SH-SY5Y (cell line): Measurements from ENCODE around the gene FXYD3.

Experiments used
- GATA2 ChIP-seq: IDR thresholded peaks from 2 replicates; pipeline ENCODE4 v1.6.1; 2011; ENCODE audit warnings: mild to moderate bottlenecking, low read depth, low read length
- GATA3 ChIP-seq: IDR thresholded peaks from 2 replicates; pipeline ENCODE4 v1.6.1; 2011; ENCODE audit warnings: low read depth, mild to moderate bottlenecking, low read length, moderate library complexity

GRCh38 chr19:35073516-35073915 lies 42.1 kb upstream of the FXYD3 start:
- TF ChIP-seq GATA2 (no peak), GATA3 (no peak)
